Cortex of kidney (tissue), 1 donor: Measurements from ENCODE around the gene HCN2.
"Not testable (repeated sequence)": the region's sequence is repeated elsewhere in the genome, so short reads cannot be mapped to it uniquely, and the experiment has no call there.

ENCODE experiments used
- DNase-seq: peaks from one replicate; lab custom pipeline; 2025; lab: John Stamatoyannopoulos, UW

Gene HCN2

DNA sequence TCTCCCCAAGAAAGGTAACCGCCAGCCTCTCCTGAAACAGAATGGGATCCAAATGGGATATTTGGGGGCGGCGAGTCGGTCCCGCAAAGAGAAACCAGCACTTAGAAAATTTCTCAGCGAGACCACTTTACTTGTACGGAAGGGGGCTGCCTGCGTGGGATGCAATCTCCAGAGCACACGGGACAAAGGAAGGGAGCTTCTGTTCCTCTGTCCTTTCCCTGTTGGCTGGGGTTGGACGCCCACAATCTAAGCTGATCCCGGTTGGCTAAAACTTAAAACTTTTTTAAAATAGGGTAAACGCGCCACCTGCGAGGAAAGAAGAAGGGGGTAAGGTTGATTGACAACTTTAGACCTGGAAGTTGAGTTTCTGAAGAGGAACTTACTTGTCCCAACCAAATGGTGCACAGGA lies 18.1 kb upstream of the HCN2 start:
- no peak for DNase-seq

DNA sequence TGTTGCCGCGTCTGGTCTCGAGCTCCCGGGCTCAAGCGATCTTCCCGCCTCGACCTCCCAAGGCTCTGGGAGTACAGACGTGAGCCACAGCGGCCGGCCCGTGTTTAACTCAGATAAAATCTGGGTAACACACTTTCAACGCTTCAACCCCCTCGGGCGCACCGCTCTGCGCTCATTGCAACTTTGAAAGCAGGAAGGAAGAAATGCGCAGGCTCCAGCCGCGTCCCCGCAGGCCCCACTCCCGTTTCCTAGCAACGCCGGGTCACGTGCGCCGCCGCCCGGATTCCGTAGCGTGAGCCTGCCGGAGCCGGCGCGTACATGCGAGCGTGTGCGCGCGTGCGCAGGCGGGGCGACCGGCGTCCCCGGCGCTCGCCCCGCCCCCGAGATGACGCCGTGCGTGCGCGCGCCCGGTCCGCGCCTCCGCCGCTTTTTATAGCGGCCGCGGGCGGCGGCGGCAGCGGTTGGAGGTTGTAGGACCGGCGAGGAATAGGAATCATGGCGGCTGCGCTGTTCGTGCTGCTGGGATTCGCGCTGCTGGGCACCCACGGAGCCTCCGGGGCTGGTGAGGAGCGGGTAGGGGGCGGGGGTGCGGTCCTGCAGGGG lies 17.4 kb upstream of the HCN2 start, which contains the start of gene BSG:
TSS of gene BSG (plus strand) at position 457 of the 603 bp plus-strand sequence. CDS start at position 496, 39 bp downstream.
- peak; percentile 67 for DNase-seq

DNA sequence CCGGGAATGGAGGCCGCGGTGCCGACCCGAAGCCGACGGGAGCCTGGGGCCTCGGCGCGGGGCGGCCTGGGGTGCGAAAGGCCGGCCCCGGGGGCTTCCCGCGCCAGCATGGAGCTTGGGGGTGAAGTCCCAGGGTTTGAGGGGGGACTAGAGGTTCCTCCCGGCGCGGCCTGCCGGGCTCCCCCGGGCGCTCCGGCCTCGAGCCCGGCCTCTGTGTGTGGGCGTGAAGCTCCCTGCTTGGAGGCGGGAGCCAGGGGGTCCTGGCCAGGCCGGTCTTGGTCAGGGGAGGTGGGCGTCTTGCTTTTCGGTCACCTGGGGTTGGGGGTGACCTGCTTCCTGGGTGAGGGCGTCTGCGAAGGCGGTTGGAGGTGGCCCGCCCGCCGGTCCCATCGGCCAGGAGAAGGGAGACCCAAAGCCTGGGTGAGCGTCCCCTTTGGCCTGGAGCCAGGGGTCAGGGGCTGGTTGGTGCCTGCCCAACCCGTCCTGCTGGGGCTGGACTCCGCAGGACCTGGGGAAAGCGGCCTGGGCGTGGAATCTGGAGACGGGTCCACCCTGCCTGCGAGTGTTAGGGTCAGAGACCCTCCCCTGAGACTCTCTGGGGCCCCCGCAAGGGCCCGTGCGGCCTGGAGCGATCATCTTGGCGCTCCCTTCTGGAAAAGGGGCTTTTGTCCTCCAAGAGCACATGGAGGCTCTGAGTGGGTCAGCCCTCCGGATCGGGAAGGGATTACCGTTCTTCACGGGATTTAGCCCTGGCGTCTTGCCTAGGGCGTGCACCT lies 16.8 kb upstream of the HCN2 start:
- no peak for DNase-seq

DNA sequence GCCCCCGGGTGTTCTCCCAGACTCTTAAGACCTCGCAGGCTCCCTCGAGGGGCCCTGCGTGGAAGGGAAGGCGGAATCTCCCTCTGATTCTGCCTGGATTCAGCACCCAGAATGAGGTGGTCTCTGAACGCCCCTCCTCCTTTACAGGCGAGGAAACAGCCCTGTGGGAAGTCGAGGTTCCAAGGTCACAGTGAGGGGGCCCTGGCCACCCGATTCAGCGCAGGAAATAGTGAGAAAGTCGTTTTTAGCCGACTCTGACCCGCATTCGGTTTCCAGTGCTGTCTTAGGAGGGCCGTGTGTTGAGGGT lies 16.2 kb upstream of the HCN2 start:
- DNase-seq, result no peak

DNA sequence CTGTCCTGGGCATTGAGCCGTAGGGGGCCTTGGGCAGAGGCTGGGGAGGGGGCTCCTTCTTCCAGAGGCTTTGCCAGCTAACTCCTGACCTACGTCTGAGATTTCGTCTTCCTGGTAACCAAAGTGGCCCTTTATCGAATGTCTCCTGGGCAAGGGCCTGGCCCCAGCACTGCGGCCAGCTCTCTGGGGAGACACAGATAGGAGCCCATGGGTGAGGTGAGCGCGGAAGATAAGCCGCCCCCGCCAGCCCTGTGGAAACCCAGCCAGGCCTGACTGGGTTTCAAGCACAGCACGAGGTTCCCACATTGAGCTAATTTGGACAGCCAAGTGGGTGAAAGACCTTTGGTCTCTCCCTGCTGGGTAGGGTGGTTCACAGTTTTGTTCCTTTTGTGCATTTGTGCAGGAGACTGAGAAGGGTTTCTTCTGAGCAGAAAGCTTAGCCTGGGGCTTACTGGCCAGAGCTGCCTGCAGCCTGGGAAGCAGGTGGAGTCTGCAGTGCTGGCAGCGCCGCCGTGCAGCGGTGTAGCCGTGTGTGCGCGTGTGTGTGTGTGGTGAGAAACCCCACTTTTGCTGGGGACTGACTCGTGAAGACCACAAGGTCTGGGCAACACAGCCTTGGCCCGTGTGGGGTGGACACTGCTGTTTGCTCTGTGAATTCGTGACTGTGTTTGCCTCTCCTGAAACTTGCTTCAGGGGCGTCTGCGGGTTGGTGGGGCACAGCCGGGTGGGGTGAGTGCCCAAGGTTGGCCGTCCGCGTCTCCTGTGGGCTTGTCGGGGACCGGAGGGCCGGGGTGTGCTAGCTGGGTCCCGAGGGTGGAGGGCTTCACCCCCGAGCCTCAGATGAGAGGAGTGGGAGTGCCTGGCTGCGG lies 14.8 kb upstream of the HCN2 start:
- DNase-seq, result no peak

DNA sequence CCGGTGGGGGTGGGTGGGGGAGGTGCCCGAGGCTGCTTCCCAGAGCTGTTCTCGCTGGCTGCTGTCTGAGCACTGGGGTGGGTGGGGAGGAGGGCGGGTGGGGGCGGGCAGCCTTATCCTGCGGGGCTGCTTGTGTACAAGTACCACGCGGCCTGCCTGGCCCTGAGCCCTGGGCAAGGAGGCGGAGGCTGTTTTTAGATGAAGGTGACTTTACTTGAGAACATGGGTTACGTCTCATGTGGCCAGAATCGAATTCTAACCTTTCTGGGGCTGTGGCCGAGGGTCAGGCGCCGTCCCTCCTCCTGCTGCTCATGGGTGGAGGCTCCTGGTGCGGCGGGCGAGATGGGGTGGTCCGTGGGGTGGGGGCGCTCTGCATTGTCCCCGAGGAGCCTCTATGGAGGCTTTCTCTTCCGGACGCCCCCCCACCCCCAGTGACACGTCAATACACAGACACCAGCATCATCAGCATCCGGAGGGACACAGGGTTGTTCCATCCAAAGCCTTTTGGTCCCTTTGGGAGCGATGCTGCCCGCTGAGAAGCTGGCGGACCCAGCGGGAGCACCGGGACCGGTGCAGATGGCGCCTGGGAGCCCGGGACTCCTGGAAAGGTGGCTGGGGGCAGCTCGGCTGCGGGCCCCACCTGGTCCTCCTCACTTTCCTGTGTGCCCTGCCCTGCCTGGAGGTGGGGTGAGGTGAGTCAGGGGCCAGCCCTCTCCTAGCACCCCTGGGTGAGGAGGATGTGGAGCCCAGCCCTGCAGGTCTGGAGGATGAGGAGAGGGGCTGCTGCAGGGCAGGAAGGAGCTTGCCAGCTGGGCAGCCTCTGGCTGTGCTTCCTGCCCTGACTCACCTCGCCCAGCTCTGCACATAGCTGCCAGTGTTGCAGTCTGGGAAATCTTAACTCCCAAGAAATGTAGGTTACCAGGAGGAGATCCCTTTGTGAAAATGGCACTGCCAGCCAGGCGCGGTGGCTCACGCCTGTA lies 13.9 kb upstream of the HCN2 start:
- DNase-seq, result no peak

DNA sequence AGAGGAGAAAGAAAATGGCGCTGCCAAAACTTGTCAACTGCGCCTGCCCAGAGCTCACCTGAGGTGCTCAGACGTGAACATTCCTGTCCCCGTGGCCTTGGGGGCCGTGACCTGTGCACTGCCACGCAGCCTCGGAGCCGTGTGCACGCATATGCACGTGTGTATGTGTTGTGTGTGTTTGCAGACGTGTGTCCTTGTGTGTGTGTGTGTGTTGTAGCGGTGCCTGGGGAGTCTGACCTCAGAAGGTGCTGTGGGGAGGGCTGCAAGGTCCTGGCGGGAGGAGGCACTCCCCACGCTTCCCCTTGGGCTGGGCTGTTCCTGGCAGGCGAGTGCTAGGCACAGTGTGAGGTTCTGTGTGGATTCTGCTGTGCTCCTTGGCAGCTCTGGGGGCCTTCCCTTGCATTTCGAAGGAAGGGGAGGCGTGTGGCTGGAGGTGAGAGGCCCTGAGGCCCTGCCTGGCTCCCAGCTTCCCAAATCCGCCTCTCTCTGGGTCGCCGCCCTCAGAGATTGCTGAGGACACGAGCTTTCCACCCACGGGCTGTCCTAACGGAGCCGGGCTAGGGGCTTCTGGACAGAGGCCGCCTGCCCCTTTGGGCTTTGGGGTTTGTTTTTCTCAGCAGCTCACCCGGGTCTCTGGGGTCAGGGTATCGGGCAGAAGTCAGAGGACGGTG lies 12.8 kb upstream of the HCN2 start:
- DNase-seq, result no peak

DNA sequence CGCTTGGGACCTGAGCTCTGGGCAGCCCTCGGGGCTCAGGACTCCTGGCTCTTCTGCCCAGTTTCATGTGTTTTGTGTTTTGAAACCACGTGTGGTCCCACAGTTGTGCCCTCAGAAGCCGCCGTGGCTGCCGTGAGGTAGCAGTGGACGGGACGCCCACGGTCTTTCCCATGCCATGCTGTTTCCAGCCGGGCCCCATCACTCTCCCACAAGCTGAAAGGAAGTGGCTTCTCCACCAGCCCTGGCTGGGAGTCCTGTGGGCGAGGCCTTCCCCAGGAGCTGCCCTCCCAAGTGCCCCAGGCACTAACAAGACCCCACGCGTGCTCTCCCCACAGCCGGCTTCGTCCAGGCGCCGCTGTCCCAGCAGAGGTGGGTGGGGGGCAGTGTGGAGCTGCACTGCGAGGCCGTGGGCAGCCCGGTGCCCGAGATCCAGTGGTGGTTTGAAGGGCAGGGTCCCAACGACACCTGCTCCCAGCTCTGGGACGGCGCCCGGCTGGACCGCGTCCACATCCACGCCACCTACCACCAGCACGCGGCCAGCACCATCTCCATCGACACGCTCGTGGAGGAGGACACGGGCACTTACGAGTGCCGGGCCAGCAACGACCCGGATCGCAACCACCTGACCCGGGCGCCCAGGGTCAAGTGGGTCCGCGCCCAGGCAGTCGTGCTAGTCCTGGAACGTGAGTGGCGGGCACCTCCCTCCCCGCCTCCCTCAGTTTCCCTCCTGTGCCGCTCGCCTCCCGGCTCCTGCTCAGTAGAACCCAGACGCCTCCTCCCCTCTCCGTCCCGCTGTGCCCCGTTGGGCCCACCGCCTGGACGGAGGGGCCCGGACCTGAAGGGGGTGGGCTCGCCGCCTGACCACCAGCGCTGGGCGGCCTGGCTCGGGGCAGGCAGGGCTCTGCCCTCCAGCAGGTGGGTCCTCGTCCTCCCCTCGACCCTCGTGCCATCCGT lies 12.0 kb upstream of the HCN2 start:
- DNase-seq, result no peak

DNA sequence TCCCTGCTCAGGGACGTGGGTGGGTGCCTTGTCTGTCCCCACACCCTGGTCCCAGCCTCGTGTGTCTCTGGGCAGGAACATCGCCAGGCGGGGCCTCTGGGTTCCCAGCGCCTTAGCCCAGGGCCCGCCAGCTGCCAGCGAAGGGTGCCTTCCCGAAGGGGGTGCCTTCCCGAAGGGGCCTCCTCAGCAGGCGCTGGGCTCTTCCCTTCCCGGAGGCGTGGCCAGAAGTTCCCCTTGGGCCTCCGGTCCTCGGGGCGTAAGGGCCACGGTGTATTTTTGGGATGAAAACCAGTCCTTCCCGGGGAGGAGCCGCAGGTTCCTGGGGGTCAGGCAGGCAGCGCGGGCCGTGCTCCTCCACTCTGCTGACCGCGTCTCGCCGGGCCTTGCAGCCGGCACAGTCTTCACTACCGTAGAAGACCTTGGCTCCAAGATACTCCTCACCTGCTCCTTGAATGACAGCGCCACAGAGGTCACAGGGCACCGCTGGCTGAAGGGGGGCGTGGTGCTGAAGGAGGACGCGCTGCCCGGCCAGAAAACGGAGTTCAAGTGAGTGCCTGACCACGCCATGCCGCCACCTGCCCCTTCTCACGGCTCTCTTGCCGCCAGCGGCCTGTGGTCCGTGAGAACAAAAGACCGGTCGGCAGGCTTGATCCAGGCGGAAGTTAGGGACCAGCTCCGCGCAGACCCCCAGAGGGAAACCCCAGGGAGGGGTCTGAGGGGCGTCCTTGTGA lies 10.4 kb upstream of the HCN2 start:
- DNase-seq, result no peak

DNA sequence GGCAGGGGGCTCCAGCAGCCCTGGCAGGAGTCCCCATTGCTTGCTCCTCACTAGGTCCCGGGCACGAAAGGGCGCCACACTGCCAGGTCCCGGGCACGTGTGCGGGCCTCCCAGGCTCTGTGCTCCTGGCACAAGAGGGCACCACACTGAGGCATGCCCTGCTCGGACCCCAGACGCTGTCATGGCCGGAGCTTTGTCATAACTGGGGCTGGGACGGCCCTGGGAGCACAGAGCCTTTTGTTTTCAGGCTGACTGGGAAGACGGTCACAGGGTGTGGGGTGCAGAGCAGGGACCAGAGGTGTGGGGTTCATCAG lies 9.9 kb upstream of the HCN2 start:
- no peak for DNase-seq

DNA sequence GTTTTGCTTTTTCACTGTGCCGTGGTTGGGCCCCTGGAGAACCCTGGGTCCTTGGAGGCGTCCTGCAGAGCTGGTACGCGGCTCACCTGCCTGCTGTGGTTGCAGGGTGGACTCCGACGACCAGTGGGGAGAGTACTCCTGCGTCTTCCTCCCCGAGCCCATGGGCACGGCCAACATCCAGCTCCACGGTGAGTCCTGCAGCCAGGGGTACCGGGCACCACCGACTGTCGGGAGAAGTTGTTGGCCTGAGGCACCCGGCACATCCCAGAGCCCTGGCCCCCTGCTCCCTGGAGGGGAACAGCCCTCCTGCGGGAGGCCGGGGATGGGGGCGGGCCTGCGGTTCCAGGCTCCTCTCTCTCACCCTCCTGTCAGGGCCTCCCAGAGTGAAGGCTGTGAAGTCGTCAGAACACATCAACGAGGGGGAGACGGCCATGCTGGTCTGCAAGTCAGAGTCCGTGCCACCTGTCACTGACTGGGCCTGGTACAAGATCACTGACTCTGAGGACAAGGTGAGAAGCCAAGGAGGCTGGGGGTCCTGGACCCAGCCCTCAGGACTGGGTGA lies 9.3 kb upstream of the HCN2 start:
- no peak for DNase-seq

DNA sequence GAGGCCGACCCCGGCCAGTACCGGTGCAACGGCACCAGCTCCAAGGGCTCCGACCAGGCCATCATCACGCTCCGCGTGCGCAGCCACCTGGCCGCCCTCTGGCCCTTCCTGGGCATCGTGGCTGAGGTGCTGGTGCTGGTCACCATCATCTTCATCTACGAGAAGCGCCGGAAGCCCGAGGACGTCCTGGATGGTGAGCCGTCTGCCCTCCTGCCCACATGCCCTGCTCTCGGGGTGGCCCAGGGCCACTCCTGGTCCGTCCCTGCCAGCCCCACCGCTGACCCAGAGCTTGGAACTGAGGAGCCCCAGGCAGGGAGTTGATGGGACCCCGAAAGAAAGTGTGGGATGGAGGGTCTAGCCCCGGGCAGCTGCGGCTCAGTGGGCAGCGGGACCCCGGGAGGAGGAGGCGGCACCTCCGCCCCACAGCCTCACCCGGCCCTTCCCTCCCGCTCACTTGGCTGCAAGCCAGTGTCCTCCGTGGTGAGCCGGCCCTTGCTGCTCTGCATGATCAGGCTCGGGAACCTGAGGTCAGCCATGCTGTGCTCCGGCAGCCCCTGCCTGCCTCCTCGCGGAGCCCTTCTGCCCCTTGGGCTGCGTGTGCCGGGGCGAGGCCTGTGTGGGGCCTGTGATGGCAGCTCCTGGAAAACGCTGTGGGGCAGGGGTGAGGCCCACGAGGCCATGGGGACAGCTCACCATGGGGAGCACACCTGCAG lies 8.1 kb upstream of the HCN2 start:
- DNase-seq, result no peak

DNA sequence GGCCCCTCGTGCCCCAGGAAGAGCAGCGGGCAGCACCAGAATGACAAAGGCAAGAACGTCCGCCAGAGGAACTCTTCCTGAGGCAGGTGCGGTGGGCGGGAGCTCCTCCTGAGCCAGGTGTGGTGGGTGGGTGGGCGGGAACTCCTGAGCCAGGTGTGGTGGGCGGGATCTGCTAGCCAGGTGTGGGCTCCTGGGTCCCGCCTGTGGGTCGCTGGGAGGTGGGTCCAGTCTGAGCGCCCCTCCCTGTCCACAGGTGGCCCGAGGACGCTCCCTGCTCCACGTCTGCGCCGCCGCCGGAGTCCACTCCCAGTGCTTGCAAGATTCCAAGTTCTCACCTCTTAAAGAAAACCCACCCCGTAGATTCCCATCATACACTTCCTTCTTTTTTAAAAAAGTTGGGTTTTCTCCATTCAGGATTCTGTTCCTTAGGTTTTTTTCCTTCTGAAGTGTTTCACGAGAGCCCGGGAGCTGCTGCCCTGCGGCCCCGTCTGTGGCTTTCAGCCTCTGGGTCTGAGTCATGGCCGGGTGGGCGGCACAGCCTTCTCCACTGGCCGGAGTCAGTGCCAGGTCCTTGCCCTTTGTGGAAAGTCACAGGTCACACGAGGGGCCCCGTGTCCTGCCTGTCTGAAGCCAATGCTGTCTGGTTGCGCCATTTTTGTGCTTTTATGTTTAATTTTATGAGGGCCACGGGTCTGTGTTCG lies 7.0 kb upstream of the HCN2 start:
- DNase-seq, result no peak

DNA sequence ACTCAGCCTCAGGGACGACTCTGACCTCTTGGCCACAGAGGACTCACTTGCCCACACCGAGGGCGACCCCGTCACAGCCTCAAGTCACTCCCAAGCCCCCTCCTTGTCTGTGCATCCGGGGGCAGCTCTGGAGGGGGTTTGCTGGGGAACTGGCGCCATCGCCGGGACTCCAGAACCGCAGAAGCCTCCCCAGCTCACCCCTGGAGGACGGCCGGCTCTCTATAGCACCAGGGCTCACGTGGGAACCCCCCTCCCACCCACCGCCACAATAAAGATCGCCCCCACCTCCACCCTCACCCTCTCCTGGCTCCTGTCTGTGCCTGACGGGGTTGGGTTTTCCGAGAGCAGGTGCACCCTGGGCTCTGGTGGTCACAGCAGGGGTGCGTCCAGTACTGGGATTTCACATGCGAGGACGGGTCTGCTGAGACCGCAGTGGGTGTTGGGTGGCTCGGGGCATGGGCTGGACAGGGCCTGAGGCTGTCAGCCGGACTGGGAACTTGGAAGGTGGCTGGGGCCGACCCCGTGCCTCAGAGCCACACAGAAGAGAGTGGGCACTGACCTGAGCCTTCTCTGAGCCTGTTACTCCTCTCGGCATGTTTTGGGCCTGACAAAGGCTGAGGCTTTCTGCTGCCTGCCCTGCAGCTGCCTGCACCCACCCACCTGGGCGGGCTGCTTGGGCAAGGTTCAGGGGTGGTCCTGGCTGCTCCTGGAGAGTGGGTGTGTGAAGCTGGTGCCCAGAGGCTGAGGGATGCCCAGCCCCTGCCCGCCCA lies 6.3 kb upstream of the HCN2 start:
- DNase-seq, result no peak

DNA sequence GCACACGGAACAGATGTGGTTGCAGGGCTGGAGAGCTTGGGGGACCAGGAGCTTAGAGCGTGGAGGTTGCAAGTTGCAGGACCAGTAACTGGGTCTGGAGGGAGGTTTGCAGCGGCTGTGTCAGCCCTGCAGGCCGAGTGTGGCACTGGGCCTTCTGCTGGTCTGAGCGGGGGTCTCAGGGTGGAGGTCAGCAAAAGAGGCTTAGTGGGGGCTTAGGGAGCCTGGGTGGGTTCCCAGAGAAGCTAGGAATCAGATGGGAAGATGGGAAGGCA lies 5.8 kb upstream of the HCN2 start:
- DNase-seq, result no peak

DNA sequence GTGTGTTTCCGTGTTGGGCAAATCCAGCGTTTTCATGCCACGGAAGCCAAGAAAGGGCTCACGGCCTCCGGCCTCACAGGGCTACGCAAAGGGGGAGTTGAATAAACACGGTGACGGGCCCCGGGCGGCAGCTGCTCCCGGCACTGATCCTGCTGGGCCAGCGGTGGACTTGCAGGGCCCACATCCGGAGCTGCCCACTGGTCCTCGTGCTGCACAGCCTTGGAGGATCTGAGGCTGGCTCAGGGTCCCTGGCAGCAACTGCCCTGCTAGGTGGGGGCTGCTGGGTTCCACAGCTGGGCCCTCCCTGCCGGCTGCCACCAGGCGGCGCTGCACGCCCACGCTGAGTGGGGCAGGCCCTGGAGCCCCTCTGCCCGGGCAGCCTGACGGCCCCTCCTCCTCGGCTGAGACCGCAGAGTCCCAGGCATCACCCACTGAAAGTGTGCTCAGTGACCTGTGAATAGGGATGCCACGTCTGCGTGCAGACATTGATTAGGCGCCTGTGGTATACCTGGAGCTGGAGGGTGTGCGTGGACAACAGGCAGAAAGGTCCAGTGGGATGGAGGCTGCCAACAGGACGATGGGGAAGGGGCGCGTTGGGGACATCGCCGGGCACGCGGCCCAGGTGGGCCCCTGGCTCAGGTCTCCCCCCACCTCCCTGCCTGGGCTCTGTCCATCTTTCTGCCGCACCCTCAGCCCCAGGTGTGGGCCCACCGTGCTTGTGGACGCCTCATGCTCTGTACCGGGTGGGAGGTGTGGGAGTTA lies 5.3 kb upstream of the HCN2 start:
- no peak for DNase-seq

DNA sequence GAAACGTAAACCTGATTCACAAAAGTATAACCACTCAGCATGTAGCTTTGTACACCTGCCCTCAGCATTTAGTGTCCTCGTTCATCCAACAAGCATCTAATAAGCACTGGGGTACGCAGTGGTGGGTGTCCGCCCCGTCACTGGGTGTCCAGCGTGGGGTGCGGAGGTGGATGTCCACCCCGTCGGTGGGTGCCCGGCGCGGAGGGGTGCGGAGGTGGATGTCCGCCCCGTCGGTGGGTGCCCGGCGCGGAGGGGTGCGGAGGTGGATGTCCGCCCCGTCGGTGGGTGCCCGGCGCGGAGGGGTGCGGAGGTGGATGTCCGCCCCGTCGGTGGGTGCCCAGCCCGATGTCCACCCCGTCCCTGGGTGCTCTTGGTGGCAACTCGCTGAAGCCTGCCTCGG lies 4.5 kb upstream of the HCN2 start:
- DNase-seq, result not testable (repeated sequence)
